Activated CD8-positive, alpha-beta T cell treated with anti-CD3 and anti-CD28 coated beads, Interleukin-2, amount 10 ng/mL, durations not matched to agents 7 days and 5 days (primary cell): ENCODE measurements around the gene ZNF426. TPM values are rescaled to one million over a fixed set of nuclear protein-coding genes. Genes with fewer than 3 reads are reported as not detected.
"Not testable (repeated sequence)": the region's sequence is repeated elsewhere in the genome, so short reads cannot be mapped to it uniquely, and the experiment has no call there.

Experiments
- ATAC-seq: fragments of 150-1000 bp; cut with Tn5 transposase; one replicate; pipeline ENCODE4 v1.10.0; 2021; ENCODE audit warnings: moderate library complexity
- CTCF ChIA-PET: fragments of 350-600 bp; sonication (Branson Sonifier 250); formaldehyde crosslinking; loops from one replicate; lab custom pipeline; 2021; ENCODE audit warnings: antibody characterized with exemption; lab: Charles Lee
- POLR2A ChIA-PET: fragments of 350-600 bp; sonication (Branson Sonifier 250); formaldehyde crosslinking; loops from one replicate; lab custom pipeline; 2021; ENCODE audit warnings: antibody characterized with exemption; lab: Charles Lee
- DNase-seq: peaks from one replicate; pipeline ENCODE4 v3.0.0-alpha.2; 2020
- H3K27ac Mint-ChIP-seq: one replicate; pipeline ENCODE4 v1.8.0; 2021; ENCODE audit warnings: mild to moderate bottlenecking, mixed read lengths
- H3K27me3 Mint-ChIP-seq: one replicate; pipeline ENCODE4 v1.8.0; 2021; ENCODE audit warnings: low read depth, mixed read lengths
- H3K36me3 Mint-ChIP-seq: one replicate; pipeline ENCODE4 v1.8.0; 2021; ENCODE audit warnings: low read depth, mixed read lengths
- H3K4me1 Mint-ChIP-seq: one replicate; pipeline ENCODE4 v1.8.0; 2021; ENCODE audit warnings: low read depth, mixed read lengths
- H3K4me3 Mint-ChIP-seq: one replicate; pipeline ENCODE4 v1.8.0; 2021; ENCODE audit warnings: mild to moderate bottlenecking, mixed read lengths
- H3K9me3 Mint-ChIP-seq: one replicate; pipeline ENCODE4 v1.8.0; 2022; ENCODE audit warnings: mixed read lengths; ENCODE audit not compliant: insufficient read depth
- total RNA-seq, 2 experiments: library from RNA; stranded (reverse); gene quantifications; one replicate each; pipeline ENCODE4 v1.2.3, GENCODE V29; 2021

The ZNF426 gene
- total RNA-seq: 10 to 100 TPM; 14.6 to 15.8 TPM

DNA sequence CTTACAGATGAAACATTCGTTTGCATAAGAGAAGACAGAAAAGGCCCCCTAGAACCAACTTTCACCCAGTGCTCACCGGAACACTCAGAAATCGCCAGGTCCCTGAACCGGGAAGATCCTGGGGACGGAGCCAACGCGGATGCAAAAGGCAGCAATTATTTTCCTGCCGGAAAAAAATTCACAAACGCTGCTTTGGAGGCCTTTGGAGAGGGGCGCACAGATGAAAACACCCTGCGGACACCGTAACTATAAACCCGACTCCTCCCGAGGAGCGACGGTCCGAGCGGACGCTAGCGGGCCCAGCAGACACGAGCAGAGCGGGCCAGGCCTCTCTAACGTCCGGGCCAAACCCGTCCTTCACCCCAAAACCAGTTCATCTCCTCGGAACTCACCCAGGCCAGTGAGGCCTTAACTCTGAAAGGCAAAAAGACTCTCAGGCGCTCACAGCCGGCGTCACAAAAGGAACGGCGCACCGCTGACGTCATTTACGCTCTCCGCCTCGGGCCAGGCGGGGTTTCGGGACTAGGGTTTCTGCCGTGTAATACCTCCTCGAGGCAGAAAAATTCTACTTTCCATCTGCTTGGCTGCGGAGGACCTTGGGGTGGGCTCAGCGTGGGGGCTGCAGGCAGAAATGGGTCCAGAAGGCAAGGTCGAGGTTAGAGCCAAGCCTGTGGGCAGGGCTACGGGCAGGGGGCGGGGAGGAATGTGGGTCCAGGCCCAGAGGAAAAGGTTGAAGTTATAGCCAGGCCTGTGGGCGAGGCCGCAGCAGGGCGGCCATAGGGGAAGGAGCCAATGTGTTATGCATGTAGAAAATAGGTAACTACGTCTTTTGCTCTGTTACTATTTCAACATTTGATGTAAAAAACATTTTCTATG is at the start of gene ZNF426:
Gene ZNF426, minus strand, starts transcription at position 463 of the 876 bp plus-strand sequence. CDS start 2,413 bp downstream, outside the sequence.
- Mint-ChIP-seq H3K36me3 (peaks cover 58% of the 10 kb centered on the region), H3K9me3 (peaks cover 30% of the 10 kb centered on the region)
- peak; percentile 93 for DNase-seq

DNA sequence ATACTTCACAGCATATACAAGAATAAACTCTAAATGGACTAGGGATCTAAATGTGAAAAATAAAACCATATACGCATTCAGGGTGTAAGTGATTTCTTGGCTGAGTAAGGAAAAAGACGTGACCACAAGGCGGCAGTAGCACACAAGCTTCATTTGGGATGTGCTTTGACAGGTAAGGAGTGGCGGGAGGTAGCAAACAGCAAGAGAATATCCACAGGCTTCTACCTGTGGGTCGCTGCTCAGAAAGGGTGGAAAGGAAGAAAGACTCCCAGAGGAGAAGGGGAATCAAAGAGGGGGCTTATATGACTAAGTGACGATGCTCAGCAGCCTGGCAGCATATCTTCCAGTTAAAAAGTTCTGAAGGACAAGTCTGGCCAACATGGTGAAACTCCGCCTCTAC is 48.3 kb upstream of the ZNF426 start:
- ChIA-PET POLR2A (no interaction called here), CTCF (interaction anchor here (0.9 to 1.5 kb wide), 10 partner anchors 8 to 381 kb away, joined by 3 to 6 read pairs (median 3); partner anchors contain the start of gene ZNF561)
- ATAC-seq (peak; percentile 48), DNase-seq (peak; percentile 86)
- Mint-ChIP-seq H3K4me3 (no peak overlapping the region), H3K4me1 (peaks cover 11% of the 10 kb centered on the region), H3K36me3 (peaks cover 15% of the 10 kb centered on the region), H3K27me3 (peaks cover 9% of the 10 kb centered on the region), H3K27ac (no peak overlapping the region), H3K9me3 (peaks cover 5% of the 10 kb centered on the region)

More for the DNA sequence above, at the start of gene ZNF426:
- Mint-ChIP-seq H3K27ac (peak within 1 kb of the TSS; percentile 99), H3K27me3 (no peaks in the 10 kb centered on the region), H3K4me3 (peak within 1 kb of the TSS; percentile 98), H3K4me1 (peaks cover 14% of the 10 kb centered on the region)
- ATAC-seq: peak; percentile 95
- ChIA-PET CTCF (no interaction called here), POLR2A (no interaction called here)

DNA sequence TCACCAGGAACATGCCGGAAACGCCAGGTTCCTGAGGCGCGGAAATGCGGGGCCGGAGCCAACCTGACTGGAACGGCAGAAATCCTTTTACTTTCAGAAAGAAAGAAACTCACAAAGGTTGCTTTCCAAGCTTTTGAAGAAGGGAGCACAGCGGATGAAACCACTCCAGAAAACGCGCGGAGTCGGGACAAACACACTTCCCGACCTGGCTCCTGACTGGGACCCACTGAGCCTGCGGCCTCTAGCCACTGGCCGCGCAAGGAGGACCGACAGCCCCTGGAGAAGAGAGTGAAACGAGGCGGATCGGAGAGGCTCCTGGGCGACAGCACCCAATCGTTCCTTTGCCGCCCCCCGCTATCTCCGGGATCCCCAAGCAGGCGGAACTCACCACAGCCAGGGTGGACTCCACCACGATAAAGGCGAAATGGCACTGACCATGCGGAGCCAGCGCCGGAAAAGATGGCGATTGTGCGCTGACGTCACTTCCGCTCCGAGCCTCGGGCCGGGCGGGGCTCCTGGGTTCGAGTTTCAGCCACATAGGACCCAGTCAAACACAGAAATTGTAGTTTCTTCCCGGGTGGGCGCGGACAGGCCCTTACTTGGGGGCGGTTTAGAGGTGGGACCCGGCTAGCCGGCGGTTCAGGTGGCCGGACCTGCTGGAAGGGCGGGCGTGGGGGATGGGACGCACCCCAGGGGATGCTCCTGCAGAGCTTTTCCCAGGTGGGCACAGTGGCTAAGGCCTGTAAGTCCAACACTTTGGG is 45.8 kb upstream of the ZNF426 start, which contains the start of gene ZNF121:
Gene ZNF121, minus strand, starts transcription at position 432 of the 761 bp plus-strand sequence. CDS start 16,407 bp downstream, outside the sequence.
- DNase-seq (peak; percentile 88), ATAC-seq (peak; percentile 82)
- Mint-ChIP-seq H3K27ac (peak within 1 kb of the TSS; percentile 98), H3K27me3 (peaks cover 6% of the 10 kb centered on the region), H3K4me3 (peak within 1 kb of the TSS; percentile 92), H3K4me1 (peaks cover 24% of the 10 kb centered on the region), H3K9me3 (peaks cover 17% of the 10 kb centered on the region), H3K36me3 (peaks cover 40% of the 10 kb centered on the region)
- POLR2A ChIA-PET: interaction anchor here (0.7 to 1.6 kb wide), 8 partner anchors 150 to 518 kb away, joined by 3 to 5 read pairs (median 3); partner anchors contain the start of gene UBL5
- CTCF ChIA-PET: interaction anchor here (0.7 to 1.4 kb wide), 4 partner anchors 21 to 450 kb away, joined by 3 to 5 read pairs (median 3); partner anchors contain the start of gene ZNF846

DNA sequence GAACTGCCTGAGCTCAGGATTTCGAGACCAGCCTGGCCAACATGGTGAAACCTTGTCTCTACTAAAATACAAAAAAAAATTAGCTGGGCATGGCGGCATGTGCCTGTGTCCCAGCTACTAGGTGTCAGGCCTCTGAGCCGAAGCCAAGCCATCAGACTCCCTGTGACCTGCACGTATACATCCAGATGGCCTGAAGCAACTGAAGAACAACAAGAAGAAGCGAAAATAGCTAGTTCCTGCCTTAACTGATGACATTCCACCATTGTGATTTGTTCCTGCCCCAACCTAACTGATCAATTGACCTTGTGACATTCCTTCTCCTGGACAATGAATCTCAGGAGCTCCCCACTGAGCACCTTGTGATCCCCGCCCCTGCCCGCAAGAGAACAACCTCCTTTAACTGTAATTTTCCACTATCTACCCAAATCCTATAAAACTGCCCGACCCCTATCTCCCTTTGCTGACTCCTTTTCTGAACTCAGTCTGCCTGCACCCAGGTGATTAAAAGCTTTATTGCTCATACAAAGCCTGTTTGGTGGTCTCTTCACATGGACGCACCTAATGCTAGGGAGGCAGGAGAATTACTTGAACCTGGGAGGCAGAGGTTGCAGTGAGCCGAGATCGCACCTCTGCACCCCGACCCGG is 43.8 kb upstream of the ZNF426 start:
- not testable (repeated sequence) for ATAC-seq, H3K27me3 Mint-ChIP-seq, DNase-seq
- peaks cover 29% of the 10 kb centered on the region for H3K4me1 Mint-ChIP-seq
- peaks cover 28% of the 10 kb centered on the region for H3K9me3 Mint-ChIP-seq
- ChIA-PET CTCF (interaction anchor here (1.1 kb wide), 1 partner anchor 44 kb away, joined by 4 read pairs; no protein-coding TSS in a partner anchor), POLR2A (interaction anchor here (0.6 to 1.4 kb wide), 2 partner anchors 20 to 147 kb away, joined by 3 to 4 read pairs; partner anchors contain the start of gene ZNF266)
- peak overlapping the region; percentile 64 for H3K27ac Mint-ChIP-seq
- peaks cover 58% of the 10 kb centered on the region for H3K36me3 Mint-ChIP-seq
- peak overlapping the region; percentile 60 for H3K4me3 Mint-ChIP-seq

DNA sequence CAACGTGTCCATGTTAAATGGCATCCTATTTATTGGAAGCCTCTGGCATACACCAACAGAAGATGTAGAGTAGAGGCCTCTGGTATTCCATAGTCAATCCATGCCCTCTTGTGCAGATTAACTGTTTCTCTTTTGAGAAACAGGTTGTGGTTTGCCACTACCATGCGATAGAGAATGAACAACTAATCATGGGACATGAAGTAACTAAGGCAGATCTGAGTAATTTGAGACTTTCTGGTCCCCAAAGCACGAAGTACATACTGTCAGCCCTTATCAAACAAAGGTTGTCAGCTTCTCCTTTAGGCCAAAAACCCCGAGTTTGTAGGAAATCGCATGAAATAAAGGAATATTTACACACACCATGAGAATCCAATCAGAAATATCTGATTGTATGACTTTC is 42.3 kb upstream of the ZNF426 start:
- POLR2A ChIA-PET: no interaction called here
- Mint-ChIP-seq H3K27me3 (no peaks in the 10 kb centered on the region), H3K9me3 (peaks cover 32% of the 10 kb centered on the region), H3K4me1 (peaks cover 30% of the 10 kb centered on the region), H3K27ac (no peak overlapping the region), H3K4me3 (no peak overlapping the region), H3K36me3 (peaks cover 73% of the 10 kb centered on the region)
- ATAC-seq (no peak), DNase-seq (no peak)
- CTCF ChIA-PET: no interaction called here

DNA sequence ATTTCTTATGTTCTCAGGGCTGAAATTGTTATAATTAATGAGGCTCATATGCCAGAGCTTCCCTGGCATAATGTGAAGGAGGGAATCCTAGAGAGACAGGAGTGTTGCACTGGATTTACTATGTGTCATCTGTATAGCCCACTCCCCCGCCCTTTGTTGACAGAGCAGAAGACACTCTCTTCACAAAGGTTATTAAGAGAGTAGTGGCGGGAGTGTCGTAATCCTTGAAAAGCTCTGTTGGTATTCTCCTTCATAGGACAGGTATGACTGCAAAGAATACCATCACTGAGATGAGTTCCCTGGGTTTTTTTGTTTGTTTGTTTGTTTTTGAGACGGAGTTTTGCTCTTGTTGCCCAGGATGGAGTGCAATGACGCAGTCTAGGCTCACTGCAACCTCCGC is 31.8 kb upstream of the ZNF426 start:
- POLR2A ChIA-PET: no interaction called here
- Mint-ChIP-seq H3K9me3 (peaks cover 55% of the 10 kb centered on the region), H3K4me3 (no peak overlapping the region), H3K4me1 (no peaks in the 10 kb centered on the region), H3K36me3 (peaks cover 92% of the 10 kb centered on the region), H3K27ac (no peak overlapping the region), H3K27me3 (no peaks in the 10 kb centered on the region)
- no peak for ATAC-seq
- CTCF ChIA-PET: no interaction called here
- no peak for DNase-seq

DNA sequence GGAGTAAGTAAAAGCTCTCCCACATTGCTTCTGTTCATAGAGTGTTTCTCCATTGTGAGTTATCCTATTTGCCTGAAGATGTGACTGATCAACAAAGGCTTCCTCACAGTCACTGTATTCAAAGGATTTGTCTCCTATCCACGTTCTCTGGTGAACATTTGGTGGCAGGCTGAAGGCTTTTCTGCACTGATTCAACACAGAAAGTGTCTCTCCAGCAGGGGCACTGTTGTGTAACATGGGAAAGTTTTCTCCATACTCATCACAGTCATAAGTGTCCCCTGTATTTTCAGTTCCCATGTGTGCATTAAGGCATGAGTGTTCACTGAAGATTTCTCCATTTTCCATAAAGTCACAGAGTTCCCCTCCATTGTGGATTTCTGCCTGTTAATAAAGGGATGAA is 28.3 kb upstream of the ZNF426 start:
- H3K27me3 Mint-ChIP-seq: no peaks in the 10 kb centered on the region
- no peaks in the 10 kb centered on the region for H3K4me1 Mint-ChIP-seq
- POLR2A ChIA-PET: no interaction called here
- peaks cover 89% of the 10 kb centered on the region for H3K36me3 Mint-ChIP-seq
- DNase-seq: no peak
- peaks cover 52% of the 10 kb centered on the region for H3K9me3 Mint-ChIP-seq
- no peak for ATAC-seq
- CTCF ChIA-PET: no interaction called here
- no peak overlapping the region for H3K27ac Mint-ChIP-seq
- H3K4me3 Mint-ChIP-seq: no peak overlapping the region

DNA sequence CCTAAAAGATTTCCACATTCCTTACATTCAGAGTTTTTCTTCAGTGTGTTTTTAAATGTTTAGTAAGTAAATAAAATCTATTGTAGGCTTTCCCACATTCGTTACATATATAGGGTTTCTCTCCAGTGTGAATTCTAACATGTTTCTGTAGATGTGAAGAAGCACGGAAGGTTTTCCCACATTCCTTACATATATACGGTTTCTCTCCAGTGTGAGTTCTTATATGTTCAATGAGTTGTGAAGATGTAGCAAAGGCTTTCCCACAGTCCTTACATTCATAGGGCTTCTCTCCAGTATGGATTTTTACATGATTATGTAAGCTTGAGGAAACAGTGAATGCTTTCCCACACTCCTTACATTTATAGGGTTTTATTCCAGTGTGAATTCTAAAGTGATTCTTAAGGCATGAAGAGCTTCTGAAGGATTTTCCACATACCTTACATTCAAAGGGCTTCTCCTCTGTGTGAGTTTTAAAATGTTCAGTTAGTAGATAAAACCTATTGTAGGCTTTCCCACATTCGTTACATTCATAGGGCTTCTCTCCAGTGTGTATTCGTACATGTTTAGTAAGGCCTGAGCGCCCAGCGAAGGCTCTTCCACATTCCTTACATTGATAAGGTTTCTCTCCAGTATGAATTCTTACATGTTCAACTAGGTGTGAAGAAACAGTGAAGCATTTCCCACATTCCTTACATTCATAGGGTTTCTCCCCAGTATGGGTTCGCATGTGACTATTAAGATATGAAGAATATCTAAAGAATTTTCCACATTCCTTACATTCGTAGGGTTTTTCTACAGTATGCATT is 27.7 kb upstream of the ZNF426 start:
- no peaks in the 10 kb centered on the region for H3K27me3 Mint-ChIP-seq
- H3K9me3 Mint-ChIP-seq: peaks cover 46% of the 10 kb centered on the region
- no peaks in the 10 kb centered on the region for H3K4me1 Mint-ChIP-seq
- no peak for DNase-seq
- no peak overlapping the region for H3K27ac Mint-ChIP-seq
- no peak overlapping the region for H3K4me3 Mint-ChIP-seq
- ChIA-PET CTCF (no interaction called here), POLR2A (no interaction called here)
- H3K36me3 Mint-ChIP-seq: peaks cover 89% of the 10 kb centered on the region
- ATAC-seq: no peak

DNA sequence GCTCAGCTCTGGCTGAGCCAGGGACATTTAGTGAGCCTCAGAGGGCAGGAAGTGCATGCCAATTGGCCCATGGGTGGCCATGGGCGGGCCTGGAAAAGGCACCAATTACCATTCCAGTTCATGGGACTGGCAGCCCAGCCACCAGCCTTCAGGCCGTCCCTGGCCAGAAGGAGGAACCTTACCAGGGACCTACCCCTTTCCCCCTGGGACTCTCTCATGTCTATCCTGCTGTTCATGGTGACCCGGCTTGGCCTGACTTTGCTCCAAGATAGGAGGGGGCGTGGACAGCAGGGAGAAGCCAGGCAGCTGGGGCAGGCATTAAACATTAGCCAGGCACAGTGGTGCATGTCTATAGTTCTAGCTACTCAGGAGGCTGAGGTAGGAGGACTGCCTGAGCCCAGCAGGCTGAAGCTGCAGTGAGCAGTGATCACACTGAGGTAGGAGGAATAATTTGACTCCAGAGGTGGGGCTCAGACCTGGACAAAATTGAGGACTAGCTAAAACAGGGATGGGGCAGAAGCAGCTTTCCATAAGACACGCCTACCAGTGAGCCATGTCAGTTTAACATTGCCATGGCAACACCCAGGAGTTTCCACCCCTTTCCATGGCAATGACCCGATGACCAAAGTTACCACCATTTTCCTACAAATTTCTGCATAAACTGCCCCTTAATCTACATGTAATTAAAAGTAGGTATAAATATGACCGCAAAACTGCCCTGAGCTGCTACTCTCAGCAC is 14.3 kb upstream of the ZNF426 start:
- CTCF ChIA-PET: no interaction called here
- POLR2A ChIA-PET: no interaction called here
- Mint-ChIP-seq H3K9me3 (peaks cover 37% of the 10 kb centered on the region), H3K4me1 (no peaks in the 10 kb centered on the region), H3K36me3 (peaks cover 11% of the 10 kb centered on the region), H3K27me3 (no peaks in the 10 kb centered on the region), H3K27ac (no peak overlapping the region), H3K4me3 (no peak overlapping the region)
- DNase-seq: no peak
- no peak for ATAC-seq

DNA sequence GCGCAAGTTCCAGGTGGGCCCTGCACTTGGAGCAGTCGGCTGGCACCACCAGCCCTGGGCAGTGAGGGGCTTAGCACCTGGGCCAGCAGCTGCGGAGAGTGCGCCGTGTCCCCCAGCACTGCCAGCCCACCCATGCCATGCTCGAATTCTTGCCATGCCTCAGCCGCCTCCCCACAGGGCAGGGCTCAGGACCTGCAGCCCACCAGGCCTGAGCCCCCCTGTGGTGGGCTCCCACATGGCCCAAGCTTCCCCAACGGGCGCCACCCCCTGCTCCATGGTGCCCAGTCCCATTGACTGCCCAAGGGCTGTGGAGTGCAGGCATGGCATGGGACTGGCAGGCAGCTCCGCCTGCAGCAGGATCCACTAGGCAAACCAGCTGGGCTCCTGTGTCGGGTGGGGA is 9.4 kb upstream of the ZNF426 start:
- Mint-ChIP-seq H3K27ac (no peak overlapping the region), H3K4me1 (no peaks in the 10 kb centered on the region), H3K36me3 (peaks cover 3% of the 10 kb centered on the region), H3K4me3 (no peak overlapping the region), H3K27me3 (no peaks in the 10 kb centered on the region), H3K9me3 (peaks cover 23% of the 10 kb centered on the region)
- ChIA-PET POLR2A (no interaction called here), CTCF (no interaction called here)
- DNase-seq (no peak), ATAC-seq (no peak)
